ENCODE data around the gene CSTF1.

CSTF1 gene

DNA sequence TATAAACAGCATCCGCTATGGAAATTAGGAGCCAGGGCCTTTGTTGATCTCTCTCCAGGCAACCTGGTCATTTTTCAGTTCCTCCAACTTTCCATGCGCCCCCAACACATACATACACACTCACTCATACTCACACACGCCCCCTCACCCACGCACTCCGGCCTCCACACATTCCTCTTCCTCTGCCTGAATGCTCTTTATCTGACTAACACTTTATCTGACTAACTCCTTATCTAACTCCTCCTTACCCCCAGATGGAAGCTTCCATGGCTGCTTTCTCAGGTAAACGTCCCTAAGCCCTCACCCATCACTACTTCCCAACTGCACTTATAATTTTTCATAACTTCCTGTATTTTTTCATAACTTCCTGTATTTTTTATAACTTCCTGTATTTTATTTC lies 37.1 kb downstream of the CSTF1 start:
- DNase-seq (ENCODE audit: low spot score) = no peak

DNA sequence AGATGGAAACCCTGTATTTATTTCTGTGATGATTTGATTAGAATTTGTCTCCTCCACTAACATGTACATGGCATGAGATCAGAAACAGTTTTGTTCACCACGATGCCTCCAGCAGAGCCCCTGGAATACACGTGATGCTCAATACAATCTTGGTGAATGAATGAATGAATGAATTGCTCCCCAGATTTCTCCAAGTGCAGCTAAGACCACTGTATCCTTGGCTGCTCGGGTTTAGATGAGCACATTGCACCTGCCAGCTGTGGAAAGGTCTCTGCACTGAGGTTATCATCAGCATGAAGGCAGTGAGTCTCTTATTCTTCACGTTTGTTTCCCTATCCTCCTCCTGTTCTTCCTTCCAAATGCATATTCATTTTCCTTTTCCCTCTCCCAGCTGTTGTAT lies 37.5 kb downstream of the CSTF1 start:
- DNase-seq (ENCODE audit: low spot score) = no peak

DNA sequence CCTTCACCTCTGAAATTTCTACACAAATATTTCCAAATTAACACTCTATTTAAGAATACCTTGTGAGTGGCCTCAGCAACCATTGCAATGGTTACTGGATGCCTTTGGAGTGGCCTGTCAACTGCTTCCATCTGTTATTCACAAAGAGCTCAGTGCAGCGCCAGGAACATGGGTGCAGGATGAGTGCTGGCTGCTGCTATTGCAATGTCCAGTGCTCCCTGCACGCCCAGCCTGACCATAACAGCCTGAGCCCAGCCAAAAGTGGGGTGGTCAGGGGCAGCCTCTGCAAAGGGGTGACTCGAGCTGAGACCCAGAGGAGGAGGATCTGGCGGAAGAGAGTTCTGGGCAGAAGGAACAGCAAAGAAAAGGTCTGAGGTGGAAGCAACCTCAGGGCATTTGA lies 38.0 kb downstream of the CSTF1 start:
- no peak for DNase-seq (ENCODE audit: low spot score)

DNA sequence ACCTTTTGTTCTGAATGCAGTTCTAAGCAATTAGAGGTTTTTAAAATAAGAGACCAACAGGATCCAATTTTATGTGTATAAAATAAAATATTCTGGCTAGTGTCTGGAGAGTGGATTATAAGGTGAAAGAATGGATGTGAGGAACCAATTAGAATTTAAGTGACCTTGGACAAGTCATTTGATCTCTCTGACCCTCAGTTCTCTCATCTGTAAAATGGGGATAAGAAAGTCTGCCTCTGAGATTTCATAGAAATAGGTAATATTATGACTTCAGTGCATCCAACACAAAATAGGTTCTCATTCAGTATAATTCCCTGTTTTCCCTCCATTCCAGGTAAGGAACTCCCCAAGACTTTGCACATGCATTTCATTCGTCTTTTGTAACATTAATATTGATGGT lies 38.5 kb downstream of the CSTF1 start:
- DNase-seq (ENCODE audit: low spot score) = no peak

DNA sequence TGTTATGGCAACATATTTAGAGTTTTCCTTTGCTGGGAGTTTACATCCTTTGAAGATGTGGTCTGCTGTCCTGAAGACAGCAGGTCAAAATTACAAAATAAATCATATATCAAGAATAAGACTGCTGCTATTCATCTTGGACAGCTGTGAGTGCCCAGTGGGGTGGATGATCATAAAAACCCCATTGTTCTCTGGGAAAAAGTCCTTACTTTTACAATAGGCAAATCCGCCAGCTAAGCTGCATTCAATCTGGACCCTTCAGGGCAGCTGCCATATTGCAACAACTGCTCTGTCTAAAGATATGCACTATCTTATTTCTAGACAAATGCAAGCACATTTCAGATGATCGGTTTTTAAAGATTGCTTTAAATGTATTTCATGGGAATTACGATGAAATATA lies 39.0 kb downstream of the CSTF1 start:
- DNase-seq (ENCODE audit: low spot score) = no peak

DNA sequence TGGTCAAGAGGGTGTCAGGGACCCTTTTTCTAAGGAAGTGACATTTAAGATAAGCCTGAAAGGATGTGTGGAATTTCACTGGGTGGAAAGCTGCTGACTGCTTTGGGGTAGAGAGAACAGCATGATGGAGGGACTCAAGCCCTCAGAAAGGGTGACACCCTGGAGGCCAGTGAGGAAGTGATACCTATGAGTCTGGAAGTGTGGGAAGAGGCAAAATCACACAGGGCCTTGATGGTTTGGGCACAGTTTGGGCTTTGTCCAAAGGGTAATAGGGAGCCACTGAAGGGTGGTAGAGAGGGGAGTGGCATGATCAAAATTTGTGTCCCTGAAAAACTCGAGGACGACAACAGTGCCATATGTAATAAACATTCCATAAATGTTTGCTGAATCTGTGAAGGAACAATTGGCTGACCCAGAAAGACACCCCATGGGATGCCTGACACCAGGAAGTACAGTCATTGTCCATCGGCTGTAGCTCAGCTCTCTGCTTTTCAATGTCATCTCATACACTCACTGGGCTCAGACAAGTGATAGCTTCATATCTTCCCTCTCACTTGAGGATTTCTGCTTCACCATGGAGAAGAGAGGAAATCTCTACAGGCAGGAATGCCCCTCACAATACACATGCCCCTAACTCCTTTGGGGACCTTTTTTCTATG lies 40.9 kb downstream of the CSTF1 start:
- DNase-seq (ENCODE audit: low spot score) = no peak

DNA sequence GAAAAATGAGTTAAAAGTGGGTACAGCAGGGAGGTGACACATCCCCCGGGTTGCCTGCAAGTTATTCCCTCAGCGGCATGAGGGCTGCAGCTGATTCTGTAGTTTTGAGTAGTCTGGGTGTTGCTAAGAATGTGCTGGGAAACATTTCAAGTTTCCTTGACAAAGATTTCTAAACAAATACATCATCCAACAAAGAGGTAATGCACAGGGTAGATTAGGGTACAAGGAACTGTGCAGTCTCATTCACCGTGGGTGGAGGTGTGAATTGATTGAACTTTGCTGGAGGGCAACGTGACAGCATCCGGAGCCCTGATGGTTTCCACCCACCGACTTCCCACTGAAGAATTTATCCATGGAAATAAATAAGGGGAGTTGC lies 41.4 kb downstream of the CSTF1 start:
- DNase-seq (ENCODE audit: low spot score) = no peak

DNA sequence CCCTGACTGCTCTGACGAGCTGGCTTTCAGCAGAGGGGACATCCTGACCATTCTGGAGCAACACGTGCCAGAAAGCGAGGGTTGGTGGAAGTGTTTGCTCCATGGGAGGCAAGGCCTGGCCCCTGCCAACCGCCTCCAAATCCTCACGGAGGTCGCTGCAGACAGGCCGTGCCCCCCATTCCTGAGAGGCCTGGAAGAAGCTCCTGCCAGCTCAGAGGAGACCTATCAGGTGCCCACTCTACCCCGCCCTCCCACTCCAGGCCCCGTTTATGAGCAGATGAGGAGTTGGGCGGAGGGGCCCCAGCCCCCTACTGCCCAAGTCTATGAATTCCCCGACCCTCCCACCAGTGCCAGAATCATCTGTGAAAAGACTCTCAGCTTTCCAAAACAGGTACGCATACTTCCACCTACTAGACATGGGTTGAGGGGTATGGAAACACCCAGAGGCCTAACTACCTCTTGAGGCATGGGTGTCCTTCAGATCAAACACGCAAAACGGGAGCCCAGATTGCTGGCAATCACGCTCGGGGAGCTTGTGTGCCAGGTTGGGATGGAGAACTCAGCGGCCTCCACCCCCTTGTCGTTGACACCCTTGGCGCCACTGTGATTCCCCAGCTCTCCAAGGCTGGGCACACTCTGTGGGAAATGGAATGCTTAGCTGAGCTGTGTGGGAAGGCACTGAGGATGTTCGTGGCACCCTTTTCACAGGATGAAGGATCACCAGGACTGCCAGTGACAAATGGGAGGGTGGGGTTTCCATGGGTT lies 44.9 kb downstream of the CSTF1 start:
- no peak for DNase-seq (ENCODE audit: low spot score)

DNA sequence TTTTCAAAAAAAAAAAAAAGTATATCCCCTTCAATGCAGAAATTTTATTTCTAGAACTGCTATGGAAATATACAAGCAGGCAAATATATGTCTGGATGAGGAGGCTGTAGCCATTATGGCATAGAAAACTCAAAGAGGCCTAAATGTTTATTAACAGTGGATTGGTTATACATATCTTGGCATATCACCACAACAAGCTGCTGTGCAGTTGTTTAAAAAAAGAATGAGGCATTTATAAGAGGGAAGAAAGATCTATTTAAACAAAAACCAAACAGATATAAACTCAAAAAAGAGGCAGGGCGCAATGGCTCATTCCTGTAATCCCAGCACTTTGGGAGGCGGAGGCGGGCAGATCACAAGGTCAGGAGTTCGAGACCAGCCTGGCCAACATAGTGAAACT lies 45.8 kb downstream of the CSTF1 start:
- no peak for DNase-seq (ENCODE audit: low spot score)

DNA sequence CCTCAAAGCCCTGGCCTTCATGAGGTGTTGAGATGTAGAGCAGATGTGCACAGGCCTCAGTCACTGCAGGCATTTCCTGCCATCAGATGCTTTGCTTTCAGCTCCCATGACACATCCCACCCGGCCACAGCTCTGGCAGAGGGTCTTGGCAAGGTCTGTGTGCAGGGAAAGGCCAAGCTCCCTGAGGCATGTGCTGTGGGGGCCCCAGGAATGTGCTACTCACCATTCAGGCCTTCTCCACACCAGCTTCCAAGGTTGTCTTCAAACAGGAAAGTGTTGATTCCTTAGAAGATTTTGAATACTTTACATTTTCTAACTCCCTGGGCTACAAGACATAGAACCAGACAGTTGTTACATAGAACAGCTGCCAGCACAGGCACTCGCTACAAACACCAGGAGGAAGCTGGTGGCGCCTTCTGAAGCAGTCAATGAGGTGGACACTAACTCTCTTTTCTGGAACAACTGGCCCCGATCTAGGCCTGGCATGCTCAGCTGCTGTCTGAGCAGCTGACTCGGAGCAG lies 47.4 kb downstream of the CSTF1 start:
- DNase-seq (ENCODE audit: low spot score) = no peak

DNA sequence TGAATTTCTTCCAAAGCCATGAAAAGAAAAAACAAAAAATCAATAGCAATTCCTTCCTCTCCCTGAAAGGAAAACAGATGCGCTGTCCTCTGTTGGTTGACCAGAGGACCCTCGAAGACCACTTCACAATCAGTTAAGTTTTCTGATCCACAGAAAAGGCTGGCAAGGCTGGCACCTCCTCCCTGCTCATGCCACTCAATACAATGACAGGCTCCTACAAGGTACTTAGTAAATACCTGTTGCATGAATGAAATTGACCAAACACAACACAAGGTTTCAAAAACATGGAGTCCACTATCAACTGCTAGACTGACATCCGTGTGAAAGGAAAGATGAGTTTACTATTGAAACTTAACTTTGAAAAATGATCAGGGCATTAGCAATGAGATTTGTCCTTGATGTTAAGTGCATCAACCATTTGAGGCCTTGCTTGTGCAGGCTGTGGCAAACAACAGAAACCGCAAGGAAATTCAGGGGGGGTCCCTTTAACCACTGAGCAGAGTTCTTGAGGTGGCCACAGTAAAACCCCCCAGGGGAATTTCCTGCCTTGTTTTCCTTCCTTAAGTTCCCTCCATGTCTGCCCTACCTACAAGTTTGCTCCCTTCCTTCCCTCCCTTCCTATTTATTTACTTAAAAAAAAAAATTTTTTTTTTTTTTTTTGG lies 48.0 kb downstream of the CSTF1 start:
- DNase-seq (ENCODE audit: low spot score) = no peak

DNA sequence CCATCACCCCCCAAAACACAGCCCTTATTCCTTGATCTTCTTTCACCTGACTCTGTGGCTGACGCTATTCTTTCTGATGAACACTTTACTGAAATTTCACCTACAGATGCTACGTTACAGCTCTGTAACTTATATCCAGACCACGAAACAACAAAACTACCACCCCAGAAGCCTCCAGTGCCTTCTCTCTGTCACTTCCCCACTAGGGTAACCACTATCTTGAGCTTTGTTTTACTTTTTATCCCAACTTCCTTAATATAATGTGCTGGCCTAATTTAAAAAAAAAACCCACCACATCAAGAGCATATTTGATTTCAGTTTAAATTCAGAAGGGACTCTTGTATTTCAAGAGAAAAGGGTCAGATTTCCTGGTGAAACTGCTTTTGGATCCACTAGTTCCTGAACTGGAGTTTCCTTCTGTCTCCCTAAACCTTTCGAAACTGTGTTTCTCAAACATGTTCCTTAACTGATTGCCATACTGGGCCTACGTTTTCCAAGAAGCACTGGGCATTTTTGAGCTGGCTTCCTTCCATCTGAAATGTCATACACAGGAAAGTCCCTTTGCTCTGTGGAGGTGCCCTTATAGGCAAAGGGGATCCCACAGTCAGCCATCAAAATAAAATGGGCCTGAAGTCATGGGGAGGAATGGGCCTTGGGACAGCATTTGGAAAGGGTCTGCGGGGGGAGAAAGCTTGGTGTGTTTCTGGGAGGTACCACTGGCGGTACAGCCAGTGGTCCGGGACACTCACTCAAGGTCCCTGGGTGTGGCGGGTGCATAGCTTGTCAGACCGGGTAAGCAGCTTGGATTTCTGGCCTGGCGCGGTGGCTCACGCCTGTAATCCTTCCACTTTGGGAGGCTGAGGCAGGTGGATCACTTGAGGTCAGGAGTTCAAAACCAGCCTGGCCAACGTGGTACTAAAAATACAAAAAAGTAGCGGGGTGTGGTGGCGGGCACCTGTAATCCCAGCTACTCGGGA lies 50.2 kb downstream of the CSTF1 start:
- DNase-seq (ENCODE audit: low spot score) = no peak

DNA sequence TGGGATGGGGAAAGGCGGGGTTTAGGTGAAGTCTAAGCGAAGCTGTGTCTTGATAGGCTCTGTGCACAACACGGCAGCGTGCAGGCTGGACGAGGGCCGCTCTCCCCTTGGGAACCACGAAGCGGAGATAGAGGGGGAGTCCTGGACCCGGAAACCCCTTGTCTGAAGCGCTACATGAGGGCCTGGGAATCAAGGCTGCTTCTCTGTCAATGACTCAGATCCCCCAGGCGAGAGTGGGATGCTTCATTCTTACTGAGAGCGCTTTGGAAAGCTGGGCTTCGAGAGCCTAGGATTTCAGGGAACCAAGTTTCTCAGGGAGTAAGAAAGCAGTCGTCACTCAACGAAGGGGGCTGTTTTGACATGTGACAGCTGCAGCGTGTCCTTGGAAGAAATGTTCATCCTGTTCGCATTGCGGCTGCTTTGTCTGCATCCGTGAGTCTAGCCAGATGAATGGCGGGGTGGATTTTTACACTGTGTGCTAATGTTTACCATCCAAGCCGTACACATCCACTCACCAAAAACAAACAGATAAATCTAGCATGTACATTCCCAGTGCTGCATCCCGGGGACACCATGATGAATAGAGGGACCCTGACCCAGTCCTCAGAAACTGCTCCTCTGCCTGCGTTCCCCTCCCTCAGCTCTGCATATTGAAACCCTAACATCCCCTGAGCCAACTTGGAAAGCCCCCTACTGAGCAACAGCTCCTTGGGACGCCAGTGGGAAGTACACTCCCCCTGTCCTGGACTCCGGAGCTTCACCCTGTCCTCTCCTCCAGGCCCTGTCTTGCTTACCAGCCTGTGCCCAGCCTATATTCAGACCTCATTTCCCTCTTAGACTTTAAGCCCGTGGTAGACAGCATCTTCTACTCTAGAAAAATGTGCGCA lies 51.5 kb downstream of the CSTF1 start:
- DNase-seq (ENCODE audit: low spot score) = no peak

DNA sequence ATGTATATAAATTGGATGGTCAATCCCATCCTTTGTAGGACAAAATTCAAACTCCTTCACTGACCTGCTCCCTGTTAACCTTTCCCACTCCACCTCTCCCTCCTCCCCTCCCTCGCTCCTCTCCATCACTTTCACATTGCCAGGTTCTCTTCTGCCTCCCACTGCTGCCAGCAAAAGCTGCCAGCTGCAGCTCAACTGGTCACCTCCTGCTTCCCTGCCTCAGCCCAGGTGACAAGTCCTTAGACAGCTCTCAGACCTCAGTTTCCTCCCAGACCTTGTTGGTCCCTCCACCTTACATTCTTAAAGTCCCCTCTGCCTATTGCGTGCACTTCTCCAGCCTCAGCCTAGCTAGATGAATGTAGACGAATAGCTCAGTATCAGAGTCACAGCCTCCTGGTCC lies 52.7 kb downstream of the CSTF1 start:
- DNase-seq (ENCODE audit: low spot score) = no peak

DNA sequence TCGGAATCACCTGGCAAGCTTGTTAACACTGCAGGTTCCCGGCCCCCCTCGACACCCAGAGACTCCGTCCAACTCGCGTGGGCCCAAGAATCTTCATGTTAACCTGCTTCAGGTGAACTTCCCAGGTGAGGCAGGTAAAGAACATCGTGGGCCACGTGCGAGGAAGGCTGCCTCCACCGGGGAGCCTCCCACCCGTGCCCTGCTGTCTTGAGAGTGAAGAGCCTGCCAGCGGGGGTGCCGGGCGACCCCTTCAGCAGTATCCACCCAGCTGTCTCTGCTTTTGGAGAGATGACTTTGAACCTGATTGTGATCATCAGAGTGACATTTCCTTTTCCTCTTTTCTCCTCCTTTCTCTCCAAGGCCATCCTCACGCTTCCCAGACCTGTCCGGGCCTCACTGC lies 53.1 kb downstream of the CSTF1 start:
- no peak for DNase-seq (ENCODE audit: low spot score)

DNA sequence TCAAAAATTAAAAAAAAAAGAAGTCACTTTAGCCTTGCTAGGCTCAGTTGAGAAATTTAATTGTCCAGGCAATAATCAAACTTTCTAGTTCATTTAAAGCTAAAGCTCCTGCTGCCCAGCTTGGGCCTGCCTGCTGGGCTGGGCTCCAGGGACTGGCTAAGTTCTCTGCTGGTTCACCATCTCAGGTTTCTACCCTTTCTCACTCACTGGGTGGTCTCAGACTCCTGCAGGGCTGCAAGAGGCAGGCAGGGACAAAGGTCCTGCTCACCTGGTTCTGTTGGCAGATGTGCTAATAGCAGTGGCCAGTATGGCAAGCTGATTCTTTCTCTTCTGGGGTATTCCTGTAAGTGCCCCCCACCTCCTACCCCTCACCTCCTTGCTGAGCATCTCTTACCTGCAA lies 54.8 kb downstream of the CSTF1 start:
- DNase-seq (ENCODE audit: low spot score) = no peak

DNA sequence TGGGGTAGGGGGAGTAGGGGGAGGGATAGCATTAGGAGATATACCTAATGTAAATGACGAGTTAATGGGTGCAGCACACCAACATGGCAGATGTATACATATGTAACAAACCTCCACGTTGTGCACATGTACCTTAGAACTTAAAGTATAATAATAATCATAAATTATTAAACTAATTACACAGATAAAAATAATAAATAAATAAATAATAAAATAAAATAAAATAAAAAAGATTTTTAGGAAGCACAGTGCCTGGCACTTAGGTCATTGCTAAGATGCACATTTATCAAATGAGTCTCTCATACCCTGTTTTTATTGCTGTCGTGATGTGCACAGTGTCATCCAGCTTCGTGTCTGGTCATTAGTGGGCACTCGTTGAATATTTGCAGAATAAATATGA lies 57.0 kb downstream of the CSTF1 start:
- no peak for DNase-seq (ENCODE audit: low spot score)

DNA sequence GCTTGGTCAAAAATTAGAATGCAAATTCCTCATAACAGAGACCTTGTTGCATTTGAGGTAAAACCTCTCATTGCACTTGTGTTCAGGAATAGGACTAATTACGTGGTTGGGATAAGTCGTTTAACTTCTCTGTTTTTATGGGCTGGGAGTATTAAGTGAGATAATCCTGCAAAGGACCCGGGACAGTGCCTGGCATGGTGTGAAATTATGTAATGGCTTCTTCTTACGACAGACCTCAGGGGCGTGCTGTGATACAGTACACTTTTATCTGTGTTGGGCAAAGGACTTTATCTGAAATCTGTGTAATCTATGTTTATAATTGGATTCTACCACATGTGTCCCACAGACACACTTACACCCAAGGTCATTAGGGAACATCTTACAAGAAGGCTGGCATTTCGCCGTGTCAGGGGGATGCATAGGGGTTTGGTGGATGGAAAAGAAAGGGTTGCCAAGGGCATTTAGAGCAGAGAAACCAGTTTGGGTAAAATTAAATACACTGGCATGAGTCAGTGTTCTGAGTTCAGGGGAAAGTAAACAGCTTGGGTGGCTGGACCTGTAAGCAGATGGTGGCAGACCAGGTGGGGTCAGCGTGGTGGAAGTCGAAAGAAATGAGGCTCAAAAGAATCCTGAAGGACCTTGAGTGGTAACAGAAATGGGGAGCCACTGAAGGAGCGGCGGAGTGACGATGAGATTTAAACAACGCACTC lies 58.8 kb downstream of the CSTF1 start:
- no peak for DNase-seq (ENCODE audit: low spot score)

DNA sequence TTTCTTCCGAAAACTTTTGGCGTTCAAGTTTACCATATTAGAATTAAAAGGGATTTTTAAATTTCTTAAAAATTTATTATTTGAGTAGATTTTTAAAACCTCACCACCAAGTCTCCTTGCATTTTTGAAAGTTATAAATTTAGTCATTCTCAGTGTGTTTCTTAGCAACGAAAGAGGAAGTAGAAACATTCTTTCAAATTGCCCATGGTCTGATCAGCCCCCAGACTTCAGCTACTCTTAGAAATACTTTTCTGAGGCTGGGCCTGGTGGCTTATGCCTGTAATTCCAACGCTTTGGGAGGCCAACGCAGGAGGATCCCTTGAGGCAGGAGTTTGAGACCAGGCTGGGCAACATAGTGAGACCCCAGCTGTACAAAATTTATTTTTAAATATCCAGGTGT lies 60.9 kb downstream of the CSTF1 start:
- peak; percentile 38 for DNase-seq (ENCODE audit: low spot score)

DNA sequence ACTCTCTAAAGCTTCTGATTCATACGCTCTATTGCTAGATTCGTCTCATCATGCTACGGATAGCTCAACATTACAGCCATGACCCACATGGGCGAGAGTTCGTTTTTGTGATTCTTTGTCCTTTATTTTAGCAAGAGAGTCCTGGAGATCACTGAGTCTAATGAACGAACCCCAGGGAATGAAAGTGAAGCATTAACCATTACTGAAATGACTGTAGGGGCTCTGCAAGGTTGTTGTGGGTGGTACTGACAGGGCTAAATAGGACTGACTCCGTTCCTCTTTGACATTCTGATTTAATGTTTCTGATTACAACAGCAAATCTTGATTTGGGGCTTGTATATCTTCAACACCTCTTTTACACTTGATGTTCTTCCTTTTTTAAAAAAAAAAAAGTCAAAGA lies 62.3 kb downstream of the CSTF1 start:
- DNase-seq (ENCODE audit: low spot score) = no peak
